Breast epithelium (tissue), 3 donors: ENCODE results near the gene ATP2B2.

Experiments
- CTCF ChIP-seq, 3 donors: fragments of 450-650 bp; IDR thresholded peaks; one replicate each; pipeline ENCODE4 v1.5.1; 2016 to 2017; ENCODE audit warnings: antibody characterized with exemption in 3 of 3, mild to moderate bottlenecking in 3 of 3, moderate library complexity in 3 of 3
- POLR2AphosphoS5 ChIP-seq, 3 donors: sonication (generic); formaldehyde crosslinking; IDR thresholded peaks; one replicate each; pipeline ENCODE4 v1.6.1; 2017; ENCODE audit warnings: antibody characterized with exemption in 3 of 3

- no peak for TF ChIP-seq POLR2AphosphoS5 (IDR thresholded peaks at IDR 0.05)
- TF ChIP-seq CTCF (IDR thresholded peaks at IDR 0.05), result no peak
These were observed 108.5 kb downstream of the ATP2B2 start for GRCh38 chr3:10396931-10397330.
